ENCODE data around the gene LAPTM5. TPM values are rescaled to one million over a fixed set of nuclear protein-coding genes. Genes with fewer than 3 reads are reported as not detected.

Gene LAPTM5
- total RNA-seq, 4 donors from 2014 or later: 25.3 to 97.3 (median 46.4) TPM

GRCh38 chr1:30762930-30763650 lies 5.5 kb upstream of the LAPTM5 start:
- DNase-seq: no peak
- H3K27ac ChIP-seq: peak overlapping the region in 1 of 3 donors; percentile 36
- WGBS, 2 donors: 89 to 91% methylated on average over 7 of the region's 7 CpGs

GRCh38 chr1:30762152-30762929 lies 4.8 kb upstream of the LAPTM5 start:
- TF ChIP-seq CTCF (IDR thresholded peaks at IDR 0.05) (no peak), POLR2A (IDR thresholded peaks at IDR 0.05) (no peak)
- Histone ChIP-seq H3K4me1 (no peaks in the 10 kb centered on the region), H3K27ac (peak overlapping the region in 1 of 3 donors; percentile 8), H3K4me3 (replicated peaks in 1 of 3) (no peak overlapping the region), H3K9me3 (no peaks in the 10 kb centered on the region), H3K27me3 (no peaks in the 10 kb centered on the region), H3K36me3 (no peaks in the 10 kb centered on the region)
- intact Hi-C loops (cut with DNase I): no loop called here
- 93 to 100% methylated on average over 3 to 6 of the region's 6 CpGs for WGBS, 2 donors
- DNase-seq: no peak

More at GRCh38 chr1:30762930-30763650, 5.5 kb upstream of the LAPTM5 start:
- no peaks in the 10 kb centered on the region for H3K36me3 ChIP-seq
- H3K9me3 ChIP-seq: no peaks in the 10 kb centered on the region
- no peaks in the 10 kb centered on the region for H3K4me1 ChIP-seq
- no peaks in the 10 kb centered on the region for H3K27me3 ChIP-seq
- no peak overlapping the region for H3K4me3 ChIP-seq (replicated peaks in 1 of 3)
- intact Hi-C loops (cut with DNase I): no loop called here
- TF ChIP-seq CTCF (IDR thresholded peaks at IDR 0.05): no peak
- TF ChIP-seq POLR2A (IDR thresholded peaks at IDR 0.05): no peak

- DNase-seq: no peak
- Histone ChIP-seq H3K4me1 (peaks cover 0 to under 1% of the 10 kb centered on the region in 2 donors), H3K9me3 (no peaks in the 10 kb centered on the region), H3K27ac (peak overlapping the region in 1 of 3 donors; percentile 8), H3K36me3 (no peaks in the 10 kb centered on the region), H3K27me3 (no peaks in the 10 kb centered on the region), H3K4me3 (replicated peaks in 1 of 3) (no peak overlapping the region)
- TF ChIP-seq POLR2A (IDR thresholded peaks at IDR 0.05): no peak
- no peak for TF ChIP-seq CTCF (IDR thresholded peaks at IDR 0.05)
- intact Hi-C loops (cut with DNase I): no loop called here
- WGBS, 2 donors: 67 to 71% methylated on average over 8 to 9 of the region's 11 CpGs
These were observed 4.0 kb upstream of the LAPTM5 start for GRCh38 chr1:30761381-30762151.

- no peak overlapping the region for H3K27ac ChIP-seq
- H3K4me3 ChIP-seq (replicated peaks in 1 of 3): no peak overlapping the region
- intact Hi-C loops (cut with DNase I): no loop called here
- DNase-seq: no peak
- H3K27me3 ChIP-seq: no peaks in the 10 kb centered on the region
- no peaks in the 10 kb centered on the region for H3K36me3 ChIP-seq
- 86 to 89% methylated on average over 18 of the region's 18 CpGs for WGBS, 2 donors
- TF ChIP-seq CTCF (IDR thresholded peaks at IDR 0.05) (no peak), POLR2A (IDR thresholded peaks at IDR 0.05) (no peak)
- H3K4me1 ChIP-seq: peaks cover 0 to 4% of the 10 kb centered on the region in 2 donors
- H3K9me3 ChIP-seq: no peaks in the 10 kb centered on the region
These were observed 3.2 kb upstream of the LAPTM5 start for GRCh38 chr1:30760596-30761324.

Data from thyroid gland (tissue), 4 donors.